GM21381 (cell line): Measurements from ENCODE around the gene MORN5.

Experiments used
- ATAC-seq: cut with Tn5 transposase; IDR thresholded peaks from one replicate; pipeline ENCODE4 v1.9.1; 2021; ENCODE audit warnings: mild to moderate bottlenecking, moderate library complexity; ENCODE audit not compliant: unreplicated experiment

MORN5 gene

DNA sequence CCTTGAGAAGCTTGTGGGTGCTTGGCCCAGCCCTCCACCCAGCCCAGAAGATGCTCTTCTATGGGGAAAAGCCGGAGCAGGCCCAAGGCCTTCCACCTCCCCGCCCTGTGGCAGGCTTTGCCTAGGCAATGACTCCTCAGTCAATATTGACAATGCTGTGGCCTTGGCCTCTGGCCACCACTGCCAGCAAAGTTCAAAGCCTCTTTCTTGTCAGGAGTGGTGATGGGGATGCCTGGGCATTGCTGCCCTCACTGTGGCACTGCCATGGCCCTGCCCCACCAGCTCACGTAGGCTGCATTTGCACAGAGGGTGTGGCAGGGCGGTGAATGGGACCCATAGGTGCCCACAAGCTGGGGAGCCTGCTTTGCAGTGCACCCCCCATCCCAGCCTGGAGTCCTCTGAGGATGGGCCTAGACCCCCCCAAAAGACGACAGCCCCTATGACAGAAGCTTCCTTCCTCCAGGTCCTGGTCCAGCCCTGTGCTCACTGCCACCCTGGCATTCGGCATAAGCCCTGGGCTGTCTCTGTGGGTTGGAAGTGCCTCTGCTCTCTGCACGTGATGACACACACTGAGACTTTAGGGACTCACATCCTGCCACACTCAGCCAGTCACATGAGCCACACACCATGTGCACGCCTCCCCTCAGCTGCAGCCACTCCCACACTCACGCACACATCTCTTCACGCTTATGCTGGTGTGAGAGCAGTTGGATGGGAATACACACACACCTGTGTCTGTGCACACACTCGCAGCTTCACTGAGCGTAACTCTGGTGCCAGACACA, 31.1 kb downstream of the MORN5 start:
- no peak for ATAC-seq

DNA sequence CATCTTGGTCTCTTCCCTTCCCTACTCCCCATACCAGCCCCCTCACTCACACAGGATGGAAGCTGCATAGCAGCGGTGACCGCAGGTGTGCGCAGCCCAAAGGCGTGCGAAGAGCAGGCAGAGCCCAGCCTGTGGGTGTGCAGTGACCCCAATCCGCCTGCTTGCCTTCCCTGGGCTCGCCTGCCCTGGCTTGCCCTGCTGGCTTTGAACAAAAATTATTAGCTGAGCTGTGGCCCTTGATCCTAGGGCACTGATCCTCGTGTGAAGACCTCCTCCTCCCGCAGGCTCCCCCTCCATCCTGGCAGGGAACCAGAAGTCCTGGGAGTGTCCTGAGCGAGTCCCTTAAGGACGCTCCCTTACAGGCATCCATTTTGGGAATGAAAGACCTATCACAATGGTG, 31.9 kb downstream of the MORN5 start:
- no peak for ATAC-seq

DNA sequence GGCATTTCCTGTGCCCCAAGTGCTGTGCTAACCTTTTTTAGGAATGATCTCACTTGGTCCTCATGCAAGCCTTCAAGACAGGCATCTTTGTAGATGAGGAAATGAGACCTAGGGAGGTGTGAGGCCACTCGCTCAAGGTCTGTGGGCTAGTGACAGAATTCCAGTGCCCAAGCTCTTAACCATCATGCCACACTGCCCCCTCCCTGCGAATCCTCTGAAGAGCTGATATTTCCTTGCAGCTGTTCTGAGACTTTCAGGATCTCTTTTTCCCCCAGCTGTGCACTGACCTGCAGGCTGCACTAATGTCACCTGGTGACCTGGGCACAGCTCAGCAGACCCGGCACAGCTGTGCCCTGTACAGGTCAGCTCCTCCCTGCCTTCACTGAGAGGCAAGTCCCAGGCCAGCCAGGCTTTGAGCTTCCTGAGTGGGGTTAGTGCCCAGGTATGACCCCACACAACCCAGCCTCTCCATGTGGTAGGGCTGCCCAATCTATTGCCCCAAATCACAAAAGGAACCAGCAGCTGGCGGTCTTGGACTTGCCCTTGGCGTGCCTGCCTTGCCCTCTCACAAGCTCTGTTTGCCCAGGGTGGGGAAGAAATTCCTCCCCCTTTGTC, 32.7 kb downstream of the MORN5 start:
- no peak for ATAC-seq

DNA sequence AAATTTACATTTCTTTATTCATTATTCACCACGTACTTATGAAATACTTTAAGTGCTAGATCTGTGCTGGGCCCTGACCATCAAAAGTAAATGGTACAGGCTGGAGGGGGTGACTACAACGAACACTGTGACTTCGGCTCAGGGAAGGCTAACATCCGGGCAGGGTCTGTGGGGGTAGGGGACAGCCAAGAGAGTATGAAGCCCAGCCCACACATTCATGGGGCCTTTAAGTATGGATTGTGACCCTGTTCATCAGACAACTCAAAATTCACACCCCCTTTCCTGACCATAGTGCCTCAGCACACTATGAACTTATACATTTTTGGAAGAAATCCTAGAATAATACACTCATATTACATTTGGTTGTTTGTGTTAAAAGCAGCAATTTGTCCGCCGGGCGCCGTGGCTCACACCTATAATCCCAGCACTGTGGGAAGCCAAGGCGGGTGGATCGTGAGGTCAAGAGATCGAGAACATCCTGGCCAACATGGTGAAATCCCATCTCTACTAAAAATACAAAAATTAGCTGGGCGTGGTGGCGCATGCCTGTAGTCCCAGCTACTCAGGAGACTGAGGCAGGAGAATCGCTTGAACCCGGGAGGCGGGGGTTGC, 33.3 kb downstream of the MORN5 start:
- no peak for ATAC-seq

DNA sequence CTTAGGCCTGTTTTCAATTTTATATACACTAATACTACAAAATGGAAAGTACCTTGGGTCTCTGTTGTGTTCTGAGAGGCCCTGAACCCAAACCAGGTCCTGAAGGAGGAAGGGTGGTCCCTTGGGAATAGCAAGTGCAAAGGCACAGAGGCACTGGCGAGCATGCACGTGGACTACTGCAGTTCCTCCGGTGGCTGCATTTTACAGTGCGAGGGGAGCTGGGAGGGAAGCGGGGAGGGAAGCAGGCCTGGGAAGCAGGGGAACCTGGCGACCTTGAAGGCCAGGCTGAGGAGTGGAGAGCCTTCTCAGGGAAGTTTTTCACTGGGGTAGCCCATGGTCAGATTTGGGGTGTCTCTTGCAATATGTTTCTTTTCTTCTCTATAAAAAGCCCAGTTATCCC, 33.9 kb downstream of the MORN5 start:
- no peak for ATAC-seq

DNA sequence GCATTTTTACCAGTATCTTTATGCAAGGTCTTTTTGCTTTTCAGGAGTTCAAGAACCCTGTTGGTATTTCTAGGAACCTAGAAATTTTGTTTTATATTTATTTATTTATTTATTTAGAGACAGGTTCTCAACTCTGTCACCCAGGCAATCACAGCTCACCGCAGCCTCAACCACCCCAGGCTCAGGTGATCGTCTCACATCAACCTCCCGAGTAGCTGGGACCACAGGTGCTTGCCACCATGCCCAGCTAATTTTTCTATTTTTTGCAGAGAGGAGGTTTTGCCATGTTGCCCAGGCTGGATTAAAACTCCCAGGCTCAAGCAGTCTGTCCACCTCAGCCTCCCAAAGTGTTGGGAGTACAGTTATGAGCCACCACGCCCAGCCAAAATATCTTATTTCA, 36.2 kb downstream of the MORN5 start:
- ATAC-seq: no peak

DNA sequence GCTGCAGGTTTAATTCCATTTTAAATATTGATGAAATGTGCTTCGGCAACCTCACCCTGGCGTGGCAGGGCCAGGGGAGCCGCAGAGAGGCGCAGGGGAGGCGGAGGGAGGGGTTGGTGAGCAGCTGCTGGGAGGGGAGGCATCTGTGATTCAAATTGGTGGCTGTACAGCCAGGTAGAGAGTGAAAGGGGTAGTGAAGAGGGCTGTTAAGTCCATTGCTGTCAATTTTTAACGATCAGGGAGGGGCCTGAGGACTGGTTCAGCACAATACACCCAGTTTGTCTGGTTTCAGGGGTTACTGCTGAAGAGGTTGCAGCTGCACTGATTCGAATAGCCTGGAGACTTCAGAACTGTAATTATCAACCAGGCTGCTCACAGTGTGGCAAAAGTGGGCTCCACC, 37.7 kb downstream of the MORN5 start:
- ATAC-seq: no peak

DNA sequence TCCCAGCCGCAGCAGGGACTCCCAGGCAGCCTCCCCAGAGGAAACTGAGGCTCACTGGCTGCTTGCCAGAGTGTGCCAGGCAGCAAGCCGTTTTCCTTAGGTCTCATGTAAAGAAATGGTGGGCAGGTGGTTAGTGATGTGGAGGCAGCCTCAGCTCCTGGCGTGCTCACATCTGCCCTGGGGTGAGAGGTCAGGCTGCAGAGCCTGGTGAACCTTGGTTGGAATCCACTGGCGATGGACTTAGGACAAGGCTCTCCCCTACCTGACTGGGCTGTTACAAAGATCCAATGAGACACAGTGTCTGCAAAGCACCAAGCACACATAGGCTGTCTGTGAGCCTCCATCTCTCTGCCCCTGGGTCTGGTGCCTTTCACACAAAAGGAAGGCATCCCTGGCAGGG, 38.2 kb downstream of the MORN5 start:
- no peak for ATAC-seq

DNA sequence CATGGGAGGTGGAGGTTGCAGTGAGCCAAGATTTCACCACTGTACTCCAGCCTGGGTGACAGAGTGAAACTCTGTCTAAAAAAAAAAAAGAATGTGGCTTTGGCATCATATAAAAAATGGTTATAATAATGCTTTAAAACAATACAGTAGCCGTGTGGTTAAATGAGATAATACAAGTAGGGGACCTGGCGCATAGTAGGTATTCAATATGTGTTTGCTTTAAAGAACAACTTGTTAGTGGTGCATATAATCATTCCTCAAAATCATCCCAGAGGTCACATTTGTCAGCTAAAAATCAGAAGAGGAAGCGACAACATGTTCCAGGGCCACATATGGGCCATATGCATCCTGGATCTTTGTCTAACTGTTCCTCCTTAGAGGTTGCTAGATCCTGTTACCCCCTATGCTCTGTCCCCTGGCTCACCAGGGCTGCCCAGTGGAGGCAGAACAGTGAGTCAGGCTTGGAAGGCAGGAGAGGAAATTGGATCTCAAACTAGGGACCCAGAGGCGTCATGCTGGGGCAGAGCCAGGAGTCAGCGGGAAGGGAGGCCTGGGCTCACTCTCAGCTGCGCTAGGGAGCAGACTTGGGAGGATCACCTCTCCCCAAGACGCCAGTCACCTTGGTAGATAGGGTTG, 41.4 kb downstream of the MORN5 start:
- ATAC-seq: no peak

DNA sequence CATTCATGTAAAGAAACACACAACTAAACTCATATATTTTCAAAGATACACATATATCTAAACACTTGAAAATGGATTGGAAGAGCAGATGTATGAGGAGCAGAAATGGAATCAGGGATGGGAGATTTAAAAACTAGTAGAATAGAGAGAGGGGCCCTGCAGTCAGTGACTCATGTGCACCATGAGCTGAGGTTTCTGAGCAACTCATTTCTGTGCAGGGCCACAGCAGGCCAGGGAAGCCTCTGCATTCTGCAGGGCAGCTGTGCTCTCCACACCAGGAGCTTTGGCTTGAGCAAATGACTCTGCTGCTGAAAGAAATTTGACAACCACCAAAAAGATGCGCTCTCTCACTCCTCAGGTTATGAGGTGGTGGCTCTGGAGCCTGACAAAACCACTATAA, 41.9 kb downstream of the MORN5 start:
- no peak for ATAC-seq

DNA sequence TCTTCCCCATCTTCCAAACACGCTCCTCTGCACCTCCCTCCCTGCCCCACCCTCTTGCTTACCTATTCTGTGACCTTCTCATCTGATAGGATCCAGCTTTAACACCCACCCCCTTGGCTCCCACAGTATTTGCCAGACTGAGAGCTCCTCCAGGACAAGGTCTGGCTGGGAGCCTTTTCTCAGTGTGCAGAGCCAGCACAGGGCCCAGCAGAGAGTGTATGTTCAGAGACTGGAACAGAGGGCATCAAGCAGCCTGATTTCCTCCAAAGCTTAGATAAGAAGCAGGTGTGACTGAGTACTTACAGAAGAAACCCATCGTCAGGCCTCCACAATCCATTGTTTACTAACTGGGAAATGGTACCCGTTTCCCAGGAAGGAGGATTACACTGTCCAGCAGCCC, 42.4 kb downstream of the MORN5 start:
- ATAC-seq: no peak

DNA sequence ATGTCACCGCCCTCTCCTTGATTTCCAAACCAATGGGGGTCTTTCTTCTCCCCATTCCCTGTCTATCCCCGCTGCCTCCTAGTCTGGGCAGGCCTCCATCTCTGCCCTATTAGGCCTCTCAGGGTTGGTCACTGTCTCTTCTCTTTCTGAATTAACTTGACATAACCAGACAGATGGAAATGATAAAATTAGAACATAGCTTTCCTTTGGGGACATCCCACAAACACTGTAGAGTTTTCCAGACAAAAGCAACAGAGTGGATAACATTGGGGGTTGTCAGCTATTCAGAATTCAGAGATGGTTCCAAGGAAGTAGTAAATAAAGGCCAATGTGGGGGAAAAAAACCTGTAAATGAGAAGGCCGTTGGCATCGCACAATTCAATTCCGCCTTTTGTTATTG, 44.3 kb downstream of the MORN5 start:
- no peak for ATAC-seq

DNA sequence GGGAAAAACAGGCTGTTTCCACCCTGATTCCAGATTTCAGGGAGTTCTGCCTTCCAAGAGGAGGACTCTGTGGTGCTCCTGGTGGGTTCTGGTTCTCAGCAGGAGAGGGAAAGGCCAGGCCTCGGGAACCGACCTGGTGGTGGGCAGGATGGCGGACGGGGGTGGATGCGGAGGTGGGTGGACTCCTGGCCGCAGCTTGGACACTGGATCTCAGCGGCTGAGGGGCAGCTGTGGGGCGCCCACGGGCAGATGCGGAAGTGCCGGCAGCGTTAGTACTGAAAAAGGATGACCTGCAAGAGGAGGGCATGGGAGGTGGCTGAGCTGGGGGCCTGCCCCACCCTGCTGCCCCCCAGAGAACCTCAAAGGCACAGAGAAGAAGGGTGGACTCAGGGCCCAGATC, 44.8 kb downstream of the MORN5 start:
- ATAC-seq: no peak

DNA sequence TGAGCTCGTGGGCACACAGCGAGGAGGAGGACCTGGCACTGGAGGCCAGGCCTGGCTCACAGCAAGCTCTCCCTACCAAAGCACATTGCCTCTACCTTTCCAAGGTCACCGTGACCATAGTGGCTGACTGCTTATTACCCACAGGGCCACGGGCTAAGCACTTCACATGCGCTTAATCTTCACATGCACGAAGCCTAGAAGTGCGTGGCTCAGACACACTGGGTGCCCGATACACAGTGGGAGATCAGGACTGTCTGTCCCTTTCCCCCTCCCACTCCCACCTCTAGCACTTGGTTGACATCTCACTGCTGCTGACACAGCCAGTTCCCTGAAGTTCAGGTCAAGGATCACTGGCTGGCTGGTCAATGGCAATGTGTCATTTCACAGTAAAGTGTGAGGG, 45.5 kb downstream of the MORN5 start:
- no peak for ATAC-seq

DNA sequence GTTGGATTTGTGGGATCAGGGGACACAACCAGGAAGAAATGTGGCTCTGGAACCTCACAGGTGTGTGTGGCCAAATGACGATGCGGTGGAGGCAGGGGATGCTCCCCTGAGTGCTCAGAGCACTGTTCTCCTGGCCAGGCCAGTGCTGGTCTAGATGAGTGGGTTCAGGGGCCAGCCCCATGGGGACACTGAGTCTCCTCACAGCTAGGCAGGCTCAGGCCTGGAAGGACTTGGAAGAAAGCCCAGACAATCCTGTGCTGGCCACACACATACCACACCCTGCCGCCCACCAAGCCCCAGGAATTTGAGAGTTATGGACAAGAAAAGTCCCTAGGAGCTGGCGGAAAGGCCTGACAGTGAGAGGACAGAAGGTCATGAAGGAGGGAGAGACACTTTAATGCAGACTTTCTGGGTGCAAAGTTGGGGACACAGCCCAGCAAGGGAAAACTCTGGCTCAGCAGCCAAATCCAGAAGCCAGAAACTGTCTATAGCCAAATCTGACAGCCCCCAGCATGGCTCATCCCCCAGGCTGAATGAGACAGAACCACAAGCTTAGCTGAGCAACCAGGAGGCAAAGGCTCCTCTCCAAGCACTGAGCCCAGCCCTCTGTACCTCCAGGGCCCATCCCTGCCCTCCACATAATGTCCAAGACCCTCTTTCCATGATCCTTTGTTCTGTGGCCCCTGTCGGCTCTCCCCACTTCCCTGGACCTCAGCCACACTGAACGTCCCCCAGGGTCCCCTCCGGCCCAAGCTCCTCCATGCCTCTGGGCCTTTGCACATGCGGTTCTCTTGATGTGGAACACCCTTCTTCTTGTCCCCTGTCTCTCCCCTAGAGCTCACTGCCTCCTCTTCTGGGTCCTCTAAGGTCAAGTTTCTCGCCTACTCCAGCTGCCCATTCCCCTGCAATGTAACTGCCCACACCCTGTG, 46.7 kb downstream of the MORN5 start:
- no peak for ATAC-seq

DNA sequence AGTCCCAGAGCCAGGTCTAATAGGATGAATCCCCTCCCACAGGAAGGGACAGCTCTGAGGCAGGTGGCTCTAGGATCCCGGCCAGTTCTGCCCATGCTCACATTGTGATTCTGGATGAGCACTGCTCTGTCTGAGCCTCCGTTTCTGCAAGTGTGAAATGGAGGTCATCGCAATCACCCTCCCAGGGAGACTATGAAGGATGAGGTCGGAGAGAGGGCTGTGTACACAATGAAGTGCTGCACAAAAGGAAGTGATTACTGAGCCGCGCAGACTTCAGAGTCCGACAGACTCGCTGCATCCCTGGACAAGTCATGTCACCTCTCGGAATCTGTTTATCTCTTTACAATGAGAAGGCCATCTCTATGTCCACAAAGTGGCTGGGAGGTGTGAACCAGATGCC, 47.4 kb downstream of the MORN5 start:
- ATAC-seq: no peak

DNA sequence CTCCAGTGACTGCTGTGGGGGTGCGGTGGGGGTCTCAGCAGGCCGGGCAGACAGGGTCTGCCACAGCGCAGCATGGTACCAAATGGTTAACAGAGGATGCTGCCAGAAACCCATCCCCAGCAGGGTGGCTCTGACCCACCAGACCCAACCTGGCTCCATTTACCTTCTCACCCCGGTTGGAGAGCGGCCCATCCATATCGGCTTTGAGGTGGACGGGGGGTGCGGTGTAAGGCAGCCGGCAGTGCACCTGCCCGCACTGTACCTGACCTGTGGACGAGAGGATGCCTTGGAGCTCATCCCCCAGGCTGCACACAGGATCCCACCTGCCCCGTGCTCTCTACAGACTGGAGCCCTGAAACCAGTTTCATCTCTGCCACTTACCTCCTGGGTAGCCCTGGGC, 49.7 kb downstream of the MORN5 start:
- ATAC-seq: no peak

DNA sequence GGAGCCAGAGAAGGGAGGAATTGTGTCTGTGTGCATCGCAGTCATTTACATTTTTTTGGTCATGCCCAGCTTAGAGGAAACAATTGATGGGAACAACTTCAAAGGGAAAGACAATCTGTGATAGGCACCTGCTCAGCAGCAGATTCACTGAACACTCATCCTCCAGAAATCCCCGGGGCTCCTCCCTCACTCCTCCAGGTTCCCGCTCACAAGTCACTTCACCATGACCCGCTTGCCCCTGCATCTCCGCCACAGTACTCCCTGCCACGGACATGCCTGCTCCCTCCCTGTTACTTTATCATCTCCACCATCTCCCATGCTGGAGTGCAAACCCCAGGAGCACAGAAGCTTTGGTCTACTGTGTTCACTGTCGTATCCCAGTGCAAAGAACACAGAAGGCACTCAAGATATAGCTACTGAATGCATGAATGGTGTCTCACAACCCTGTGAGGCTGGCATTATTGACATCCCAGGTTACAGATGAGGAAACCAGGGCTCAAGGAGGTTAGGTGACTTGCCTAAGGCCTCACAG, 52.8 kb downstream of the MORN5 start:
- no peak for ATAC-seq

DNA sequence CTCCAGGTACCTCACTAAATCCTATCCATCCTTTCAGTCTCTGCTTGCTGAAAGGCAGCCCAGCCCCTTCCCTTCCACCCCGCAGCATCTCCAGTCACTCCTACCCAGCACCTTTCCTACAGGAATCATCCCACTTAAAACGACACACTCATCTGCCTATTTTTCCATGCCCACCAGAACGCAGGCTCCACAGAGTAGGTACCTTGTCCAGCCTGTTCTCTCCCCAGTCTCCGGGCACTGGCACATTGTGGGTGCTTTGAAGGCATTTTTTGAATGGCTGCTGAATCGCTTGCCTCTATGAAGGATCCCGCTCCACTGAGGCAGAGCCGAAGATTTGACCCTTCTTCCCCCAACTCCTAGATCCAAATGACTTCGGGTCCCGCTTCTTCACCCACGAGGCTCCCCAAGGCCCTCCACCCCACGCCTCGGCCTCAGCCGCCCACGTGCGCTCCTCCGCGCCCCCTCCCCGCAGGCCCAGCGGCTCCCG, 53.4 kb downstream of the MORN5 start:
- ATAC-seq: no peak

DNA sequence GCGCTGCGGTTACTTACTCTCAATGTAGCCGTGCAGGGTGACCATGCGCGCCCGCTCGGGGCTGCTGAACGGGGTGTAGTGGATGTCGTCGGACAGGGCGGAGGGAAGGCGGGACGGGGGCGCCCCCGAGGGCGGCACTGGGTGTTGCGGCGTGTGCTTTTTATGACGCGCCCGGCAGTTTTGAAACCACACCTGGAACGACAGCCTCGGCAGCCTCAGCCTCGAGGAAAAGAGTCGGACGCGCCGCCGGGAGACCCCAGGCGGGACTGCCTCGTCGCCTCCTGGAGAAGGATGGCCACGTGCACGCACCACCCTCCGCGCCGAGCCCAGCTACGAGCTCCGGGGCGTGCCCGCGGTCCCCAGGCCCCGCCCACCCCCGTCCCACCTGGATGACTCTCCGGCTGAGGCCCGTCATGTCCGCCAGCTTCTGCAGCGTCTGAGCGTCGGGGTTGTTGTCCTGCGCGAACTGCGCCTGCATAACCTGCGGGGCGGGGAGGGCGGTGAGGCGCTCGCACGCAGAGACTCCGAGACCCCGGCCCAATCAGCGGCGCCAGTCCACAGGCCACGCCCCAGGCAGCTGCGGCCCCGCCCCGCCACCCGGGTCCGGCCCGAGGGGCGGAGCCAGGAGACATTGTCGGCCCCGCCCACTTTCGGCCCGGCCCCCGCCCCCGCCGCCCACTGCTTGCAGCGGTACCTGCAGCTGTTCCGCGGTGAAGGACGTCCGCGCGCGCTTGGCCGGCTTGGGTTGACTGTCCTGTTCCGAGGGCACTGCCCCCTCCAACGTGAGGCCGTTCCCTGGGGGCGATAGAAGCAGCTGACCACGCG, 54.1 kb downstream of the MORN5 start:
- ATAC-seq: peak; percentile 66
